WI38 (cell line): ENCODE measurements around the gene PTGR3.

Experiments
- H3K4me3 ChIP-seq: 2 replicates; pipeline ENCODE4 v1.5.1; 2011; ENCODE audit warnings: low read depth, mild to moderate bottlenecking, control low read depth, low read length
- TF ChIP-seq, protein P1 (sequence below): IDR thresholded peaks from 2 replicates; pipeline ENCODE4 v1.5.1; 2012; ENCODE audit warnings: low read depth, mild to moderate bottlenecking, control low read depth, low read length

PTGR3 gene

DNA sequence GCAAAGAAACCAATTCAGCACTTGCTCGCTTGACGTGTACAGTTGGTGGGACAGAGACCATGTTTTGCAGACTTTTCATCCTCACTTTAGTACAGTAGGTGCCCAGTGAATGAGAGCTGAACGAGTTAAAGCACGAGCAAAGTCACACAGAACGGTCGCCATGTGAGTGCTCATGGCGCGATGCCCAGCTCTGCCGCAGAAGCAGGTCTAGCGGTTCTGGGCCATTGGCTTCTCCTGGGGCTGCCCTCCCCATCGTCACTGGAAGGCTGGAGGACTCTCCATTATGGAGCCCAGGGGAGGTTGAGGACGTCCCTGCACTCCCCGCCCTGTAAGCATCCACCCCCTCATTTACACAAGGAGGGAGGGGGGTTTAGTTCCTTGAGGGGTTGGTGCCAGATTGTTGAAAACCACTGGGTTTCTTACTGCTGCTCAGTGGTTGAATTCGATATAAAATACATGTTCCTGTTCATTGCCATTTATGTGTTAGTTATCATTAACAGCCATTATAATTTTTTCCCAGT is 24.9 kb downstream of the PTGR3 start:
- H3K4me3 ChIP-seq, result no peak overlapping the region
- TF ChIP-seq, protein P1, sequence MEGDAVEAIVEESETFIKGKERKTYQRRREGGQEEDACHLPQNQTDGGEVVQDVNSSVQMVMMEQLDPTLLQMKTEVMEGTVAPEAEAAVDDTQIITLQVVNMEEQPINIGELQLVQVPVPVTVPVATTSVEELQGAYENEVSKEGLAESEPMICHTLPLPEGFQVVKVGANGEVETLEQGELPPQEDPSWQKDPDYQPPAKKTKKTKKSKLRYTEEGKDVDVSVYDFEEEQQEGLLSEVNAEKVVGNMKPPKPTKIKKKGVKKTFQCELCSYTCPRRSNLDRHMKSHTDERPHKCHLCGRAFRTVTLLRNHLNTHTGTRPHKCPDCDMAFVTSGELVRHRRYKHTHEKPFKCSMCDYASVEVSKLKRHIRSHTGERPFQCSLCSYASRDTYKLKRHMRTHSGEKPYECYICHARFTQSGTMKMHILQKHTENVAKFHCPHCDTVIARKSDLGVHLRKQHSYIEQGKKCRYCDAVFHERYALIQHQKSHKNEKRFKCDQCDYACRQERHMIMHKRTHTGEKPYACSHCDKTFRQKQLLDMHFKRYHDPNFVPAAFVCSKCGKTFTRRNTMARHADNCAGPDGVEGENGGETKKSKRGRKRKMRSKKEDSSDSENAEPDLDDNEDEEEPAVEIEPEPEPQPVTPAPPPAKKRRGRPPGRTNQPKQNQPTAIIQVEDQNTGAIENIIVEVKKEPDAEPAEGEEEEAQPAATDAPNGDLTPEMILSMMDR, result no peak

DNA sequence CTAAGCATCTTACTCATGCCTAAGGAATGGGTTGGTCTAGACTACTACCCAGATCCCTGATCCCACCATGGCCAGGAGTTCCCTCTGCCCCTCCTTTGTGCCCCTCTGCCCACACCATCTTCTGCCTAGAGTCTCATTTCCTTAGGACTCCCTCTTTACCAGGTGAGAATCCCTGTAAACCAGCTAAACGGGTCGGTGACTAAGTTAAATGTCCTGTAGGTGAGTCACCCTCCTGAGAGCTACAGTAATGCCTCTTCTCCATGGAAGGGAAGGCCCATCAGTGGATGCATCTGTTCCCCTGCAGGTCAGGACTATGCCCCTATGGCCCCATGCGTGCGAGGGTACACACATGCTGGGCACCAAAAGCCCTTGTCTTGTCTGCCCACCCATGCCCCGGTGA is 25.4 kb downstream of the PTGR3 start:
- no peak overlapping the region for H3K4me3 ChIP-seq
- TF ChIP-seq, protein P1, result no peak

DNA sequence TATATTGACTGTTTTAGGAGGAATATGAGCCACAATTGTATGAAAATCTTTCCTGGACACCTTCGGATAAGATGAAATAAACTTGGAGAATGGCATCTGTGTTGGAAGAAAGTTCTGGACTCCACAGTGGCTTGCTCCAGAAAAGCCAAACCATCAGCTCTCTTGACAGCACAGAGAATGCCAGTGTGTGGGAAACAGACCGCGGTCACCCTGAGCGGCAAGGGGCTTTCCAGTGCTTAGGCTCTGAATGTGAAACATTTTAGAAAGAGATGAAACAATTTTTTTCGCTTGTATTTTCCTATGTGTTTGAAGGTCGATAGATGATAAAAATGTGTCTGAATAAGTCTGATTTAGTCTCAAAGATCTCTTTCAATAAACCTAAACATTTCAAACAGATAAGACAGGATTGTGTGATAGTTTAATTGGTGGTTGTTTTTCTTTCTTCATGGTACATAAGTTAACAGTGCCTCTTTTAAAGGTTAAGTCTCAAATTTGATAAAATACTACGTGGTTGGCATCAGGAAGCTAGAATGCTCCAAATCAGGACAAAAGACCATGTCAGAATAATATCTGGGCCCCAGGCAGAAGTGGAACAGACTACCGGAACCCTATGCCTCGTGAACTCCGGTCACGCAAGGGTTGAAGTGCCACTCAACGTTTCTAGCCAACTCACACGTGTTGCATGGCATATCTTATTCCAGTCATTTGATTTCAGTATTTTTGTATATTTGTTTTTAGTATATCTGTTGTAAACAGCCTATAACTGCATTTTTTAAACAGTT is 28.9 kb downstream of the PTGR3 start:
- TF ChIP-seq, protein P1, result no peak
- no peak overlapping the region for H3K4me3 ChIP-seq

DNA sequence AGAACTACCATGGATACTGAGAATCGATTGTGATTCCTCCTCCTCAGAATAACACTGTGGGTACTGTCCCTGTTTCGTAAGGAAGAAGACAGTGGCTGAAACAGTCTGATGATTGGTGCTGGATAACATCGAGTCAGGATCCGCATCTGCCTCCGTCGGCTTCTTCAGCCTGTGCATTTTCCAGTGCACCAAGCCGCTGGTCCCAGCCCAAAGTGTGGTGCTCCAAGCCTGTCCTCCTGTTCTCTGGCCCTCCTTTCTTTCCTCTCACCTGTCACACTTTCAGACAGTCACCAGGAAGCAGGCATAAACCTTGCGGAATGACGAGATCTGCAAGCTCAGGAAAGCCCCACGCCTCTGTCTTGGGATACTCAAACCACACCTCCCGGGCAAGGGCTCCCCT is 30.6 kb downstream of the PTGR3 start:
- no peak overlapping the region for H3K4me3 ChIP-seq
- TF ChIP-seq, protein P1, result no peak

DNA sequence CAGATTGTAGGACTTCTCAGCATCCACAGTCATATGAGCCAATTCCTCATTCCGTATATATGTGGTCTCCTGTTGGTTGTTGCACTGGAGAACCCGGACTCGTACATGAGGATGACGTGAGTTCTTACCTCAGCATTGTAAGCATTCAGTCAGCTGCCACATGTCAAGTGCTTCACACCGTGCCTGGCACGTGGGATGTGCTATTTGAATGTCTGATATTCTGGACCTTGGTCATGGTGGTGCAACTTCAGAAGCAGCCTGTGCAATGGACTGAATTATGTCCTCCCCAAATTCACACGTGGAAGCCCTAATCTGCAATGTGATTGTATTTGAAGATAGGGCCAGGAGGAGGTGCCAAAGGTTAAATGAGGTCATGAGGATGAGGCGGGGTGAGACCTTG is 32.1 kb downstream of the PTGR3 start:
- TF ChIP-seq, protein P1, result no peak
- no peak overlapping the region for H3K4me3 ChIP-seq

DNA sequence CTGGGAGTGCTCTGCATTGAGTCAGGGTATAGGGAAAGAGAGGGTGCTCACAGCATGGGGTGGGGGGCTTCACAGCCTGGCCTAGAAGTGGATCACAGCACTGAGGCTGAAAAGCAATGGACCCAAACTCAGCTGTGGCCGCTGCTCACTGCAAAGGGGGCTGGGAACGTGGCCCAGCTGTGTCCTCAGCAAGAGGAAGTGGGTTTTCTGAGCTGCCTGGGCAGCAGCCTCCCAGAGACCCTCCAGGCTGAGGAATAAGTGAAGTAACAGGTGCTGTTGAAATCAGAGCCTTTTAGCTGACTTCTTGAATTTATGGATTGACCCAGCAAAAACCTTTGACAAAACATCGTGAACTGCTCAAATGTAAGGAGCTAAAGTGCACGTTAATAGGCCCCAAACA is 35.2 kb downstream of the PTGR3 start:
- TF ChIP-seq, protein P1, result no peak
- H3K4me3 ChIP-seq, result no peak overlapping the region

DNA sequence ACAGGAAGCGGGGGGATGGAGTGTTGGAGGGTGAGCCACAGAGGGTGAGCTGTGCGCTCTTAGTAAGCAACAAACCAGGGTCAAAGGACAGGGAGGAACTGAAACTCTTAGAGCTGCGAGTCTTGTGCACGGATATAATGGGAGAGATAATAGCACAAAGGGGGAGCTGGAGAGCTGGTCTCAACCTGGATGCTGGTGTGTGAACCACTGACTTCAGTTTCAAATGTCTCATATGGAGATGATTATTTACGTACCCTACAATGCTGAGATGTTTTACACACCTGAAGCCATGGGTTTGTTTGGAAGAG is 35.9 kb downstream of the PTGR3 start:
- no peak overlapping the region for H3K4me3 ChIP-seq
- TF ChIP-seq, protein P1, result no peak
